Retina (tissue), 1 donor: Measurements from ENCODE around the gene MS4A14.
"Not testable (repeated sequence)": the region's sequence is repeated elsewhere in the genome, so short reads cannot be mapped to it uniquely, and the experiment has no call there.

Source experiments
- DNase-seq: peaks from one replicate; pipeline ENCODE4 v3.0.0-alpha.2; 2016

The MS4A14 gene

GRCh38 chr11:60396382-60396781 is at the start of gene MS4A14:
MS4A14 (plus strand) TSS chr11:60396459; CDS start chr11:60396579, 120 bp downstream.
- DNase-seq: no peak

GRCh38 chr11:60347084-60347797 is 49.0 kb upstream of the MS4A14 start:
- DNase-seq: no peak

GRCh38 chr11:60348116-60348515 is 48.1 kb upstream of the MS4A14 start:
- DNase-seq: no peak

GRCh38 chr11:60349990-60350389 is 46.3 kb upstream of the MS4A14 start:
- DNase-seq: no peak

- DNase-seq: no peak
These were observed 38.5 kb upstream of the MS4A14 start for GRCh38 chr11:60357771-60358170.

- no peak for DNase-seq
These were observed 35.6 kb upstream of the MS4A14 start for GRCh38 chr11:60360621-60361020.

- DNase-seq: no peak
These were observed 34.0 kb upstream of the MS4A14 start for GRCh38 chr11:60362241-60362640.

- peak; percentile 66 for DNase-seq
These were observed 32.5 kb upstream of the MS4A14 start for GRCh38 chr11:60363542-60364470.

GRCh38 chr11:60366262-60366904 is 29.9 kb upstream of the MS4A14 start:
- DNase-seq: not testable (repeated sequence)

- DNase-seq: no peak
These were observed 29.2 kb upstream of the MS4A14 start for GRCh38 chr11:60367009-60367408.

- no peak for DNase-seq
These were observed 28.4 kb upstream of the MS4A14 start for GRCh38 chr11:60367896-60368295.

- no peak for DNase-seq
These were observed 25.9 kb upstream of the MS4A14 start for GRCh38 chr11:60370252-60370810.

- DNase-seq: no peak
These were observed 25.4 kb upstream of the MS4A14 start for GRCh38 chr11:60370811-60371298.

GRCh38 chr11:60371386-60371785 is 24.9 kb upstream of the MS4A14 start:
- DNase-seq: no peak

- DNase-seq: no peak
These were observed 24.4 kb upstream of the MS4A14 start for GRCh38 chr11:60371854-60372253.

- DNase-seq: no peak
These were observed 23.5 kb upstream of the MS4A14 start for GRCh38 chr11:60372767-60373166.

- DNase-seq: no peak
These were observed 20.9 kb upstream of the MS4A14 start for GRCh38 chr11:60375316-60375715.

GRCh38 chr11:60376601-60377000 is 19.7 kb upstream of the MS4A14 start:
- no peak for DNase-seq

- no peak for DNase-seq
These were observed 18.7 kb upstream of the MS4A14 start for GRCh38 chr11:60377401-60378136.

- DNase-seq: no peak
These were observed 17.9 kb upstream of the MS4A14 start, which contains the start of gene MS4A7 for GRCh38 chr11:60378354-60378753. MS4A7 (plus strand) TSS chr11:60378532; CDS start chr11:60383142, 4,610 bp downstream.

GRCh38 chr11:60389279-60389910 is 6.9 kb upstream of the MS4A14 start:
- DNase-seq: no peak

GRCh38 chr11:60390419-60390818 is 5.8 kb upstream of the MS4A14 start:
- no peak for DNase-seq
